H9 (cell line): ENCODE data around the gene ZNF800. TPM values are rescaled to one million over a fixed set of nuclear protein-coding genes. Genes with fewer than 3 reads are reported as not detected.

ENCODE experiments used
- DNase-seq: peaks from one replicate; pipeline ENCODE4 v3.0.0-alpha.2; 2017
- H2AFZ ChIP-seq: one replicate; pipeline ENCODE4 v1.6.1; 2013; ENCODE audit warnings: mild to moderate bottlenecking, low read length, control low read depth, moderate library complexity
- H2AK5ac ChIP-seq: 2 replicates; pipeline ENCODE4 v1.6.1; 2013; ENCODE audit warnings: low read length, control low read depth, mixed read lengths; ENCODE audit not compliant: insufficient read length
- H2BK120ac ChIP-seq: one replicate; pipeline ENCODE4 v1.6.1; 2013; ENCODE audit warnings: low read depth, mild to moderate bottlenecking, low read length, control low read depth, inconsistent platforms; ENCODE audit not compliant: poor library complexity, severe bottlenecking
- H2BK12ac ChIP-seq: 2 replicates; pipeline ENCODE4 v1.6.1; 2013; ENCODE audit warnings: low read length, control low read depth, mixed read lengths, low read depth; ENCODE audit not compliant: insufficient read length
- H2BK15ac ChIP-seq: 2 replicates; pipeline ENCODE4 v1.6.1; 2013; ENCODE audit warnings: low read depth, low read length, control low read depth
- H2BK20ac ChIP-seq: one replicate; pipeline ENCODE4 v1.6.1; 2013; ENCODE audit warnings: low read depth, mild to moderate bottlenecking, low read length, control low read depth, inconsistent platforms; ENCODE audit not compliant: poor library complexity, severe bottlenecking
- H2BK5ac ChIP-seq: 2 replicates; pipeline ENCODE4 v1.6.1; 2013; ENCODE audit warnings: low read length, control low read depth, mixed read lengths; ENCODE audit not compliant: insufficient read length
- H3K14ac ChIP-seq: 2 replicates; pipeline ENCODE4 v1.6.1; 2013; ENCODE audit warnings: low read length, control low read depth; ENCODE audit not compliant: insufficient read depth
- H3K18ac ChIP-seq: 2 replicates; pipeline ENCODE4 v1.6.1; 2013; ENCODE audit warnings: low read depth, mild to moderate bottlenecking, mixed read lengths, low read length, control low read depth; ENCODE audit not compliant: insufficient read length
- H3K23ac ChIP-seq: 2 replicates; pipeline ENCODE4 v1.6.1; 2013; ENCODE audit warnings: low read length, control low read depth, mixed read lengths, low read depth; ENCODE audit not compliant: insufficient read length
- H3K23me2 ChIP-seq: 2 replicates; pipeline ENCODE4 v1.6.1; 2013; ENCODE audit warnings: low read depth, mild to moderate bottlenecking, mixed read lengths, low read length, control low read depth; ENCODE audit not compliant: insufficient read length, poor library complexity, severe bottlenecking
- H3K27ac ChIP-seq: 2 replicates; pipeline ENCODE4 v1.5.1; 2013; ENCODE audit warnings: low read length, control low read depth, mixed read lengths, low read depth; ENCODE audit not compliant: insufficient read length
- H3K27me3 ChIP-seq: 2 replicates; pipeline ENCODE4 v1.6.1; 2013; ENCODE audit warnings: low read length, control low read depth, inconsistent platforms; ENCODE audit not compliant: insufficient read depth
- H3K4ac ChIP-seq: 2 replicates; pipeline ENCODE4 v1.6.1; 2013; ENCODE audit warnings: low read depth, mild to moderate bottlenecking, control low read depth, inconsistent platforms, low read length, moderate library complexity
- H3K4me1 ChIP-seq: 2 replicates; pipeline ENCODE4 v1.6.1; 2013; ENCODE audit warnings: low read length, control low read depth, inconsistent platforms; ENCODE audit not compliant: insufficient read depth
- H3K4me2 ChIP-seq: 2 replicates; pipeline ENCODE4 v1.6.1; 2013; ENCODE audit warnings: low read length, control low read depth, mixed read lengths; ENCODE audit not compliant: insufficient read length, insufficient read depth
- H3K56ac ChIP-seq: 2 replicates; pipeline ENCODE4 v1.6.1; 2013; ENCODE audit warnings: low read depth, mild to moderate bottlenecking, mixed read lengths, low read length, control low read depth; ENCODE audit not compliant: insufficient read length
- H3K79me1 ChIP-seq: 2 replicates; pipeline ENCODE4 v1.6.1; 2013; ENCODE audit warnings: low read depth, mild to moderate bottlenecking, moderate library complexity, low read length, control low read depth, inconsistent platforms; ENCODE audit not compliant: insufficient read depth, poor library complexity, severe bottlenecking
- H3K79me2 ChIP-seq: 2 replicates; pipeline ENCODE4 v1.6.1; 2013; ENCODE audit warnings: low read length, control low read depth, inconsistent platforms; ENCODE audit not compliant: insufficient read depth
- H3K9ac ChIP-seq: 2 replicates; pipeline ENCODE4 v1.6.1; 2013; ENCODE audit warnings: low read length, control low read depth, mixed read lengths; ENCODE audit not compliant: insufficient read length; ENCODE audit errors: extremely low read depth
- H3K9me3 ChIP-seq: one replicate; pipeline ENCODE4 v1.6.1; 2013; ENCODE audit warnings: low read depth, low read length, inconsistent platforms; ENCODE audit not compliant: control insufficient read depth
- H3T11ph ChIP-seq: one replicate; pipeline ENCODE4 v1.6.1; 2013; ENCODE audit warnings: mild to moderate bottlenecking, low read length, control low read depth, inconsistent platforms
- H4K20me1 ChIP-seq: one replicate; pipeline ENCODE4 v1.6.1; 2013; ENCODE audit not compliant: control insufficient read depth, insufficient read length, insufficient read depth
- H4K5ac ChIP-seq: 2 replicates; pipeline ENCODE4 v1.6.1; 2013; ENCODE audit warnings: low read depth, mild to moderate bottlenecking, mixed read lengths, low read length, control low read depth; ENCODE audit not compliant: insufficient read length
- H4K8ac ChIP-seq: replicated peaks from 2 replicates; pipeline ENCODE4 v1.6.1; 2013; ENCODE audit warnings: low read length, control low read depth, mixed read lengths, low read depth; ENCODE audit not compliant: insufficient read length
- H4K91ac ChIP-seq: 2 replicates; pipeline ENCODE4 v1.6.1; 2013; ENCODE audit warnings: low read depth, mild to moderate bottlenecking, moderate library complexity, mixed read lengths, low read length, control low read depth; ENCODE audit not compliant: insufficient read length
- H3K27ac Mint-ChIP-seq, 3 experiments: 2 replicates in 2 of 3; 3 replicates in 1 of 3; pipeline ENCODE4 v1.8.0; 2020 to 2021; ENCODE audit warnings: mixed read lengths in 3 of 3, mild to moderate bottlenecking in 1 of 3, moderate library complexity in 1 of 3
- H3K27me3 Mint-ChIP-seq: 2 replicates; pipeline ENCODE4 v1.8.0; 2021; ENCODE audit warnings: low read depth, mild to moderate bottlenecking, moderate library complexity, mixed read lengths
- H3K36me3 Mint-ChIP-seq, 3 experiments: 2 replicates in 2 of 3; 3 replicates in 1 of 3; pipeline ENCODE4 v1.8.0; 2020 to 2021; ENCODE audit warnings: low read depth in 3 of 3, mixed read lengths in 3 of 3; ENCODE audit not compliant: insufficient read depth in 1 of 3
- H3K4me1 Mint-ChIP-seq, 2 experiments: 2 replicates each; pipeline ENCODE4 v1.8.0; 2020; ENCODE audit warnings: mixed read lengths in 2 of 2
- H3K4me3 Mint-ChIP-seq, 2 experiments: 2 replicates in 1 of 2; 3 replicates in 1 of 2; pipeline ENCODE4 v1.8.0; 2020 to 2021; ENCODE audit warnings: mild to moderate bottlenecking in 2 of 2, mixed read lengths in 2 of 2, moderate library complexity in 1 of 2
- H3K9me3 Mint-ChIP-seq, 2 experiments: 2 replicates in 1 of 2; 3 replicates in 1 of 2; pipeline ENCODE4 v1.8.0; 2020; ENCODE audit warnings: mild to moderate bottlenecking in 2 of 2, mixed read lengths in 2 of 2, moderate library complexity in 1 of 2
- WGBS: extraction: QIAGEN DNeasy Blood & Tissue Kit; methylation state at CpG from one replicate; pipeline ENCODE4 v1.1.7; 2013; ENCODE audit warnings: missing lambda C conversion rate, low lambda C conversion rate, mixed read lengths; ENCODE audit not compliant: insufficient read length; ENCODE audit errors: extremely low coverage; 5-methylcytosine and 5-hydroxymethylcytosine counted together
- total RNA-seq: library from RNA; stranded (reverse); gene quantifications from 2 replicates; pipeline ENCODE4 v1.2.1, GENCODE V29; 2021
- TF ChIP-seq, protein P1 (sequence below): fragments of 200-600 bp; sonication (generic); conservative IDR thresholded peaks from 3 replicates; pipeline ENCODE4 v1.8.0; 2021; ENCODE audit warnings: antibody characterized with exemption, mild to moderate bottlenecking

The ZNF800 gene
- total RNA-seq, 1 experiment from 2014 or later: 11.0 TPM

DNA sequence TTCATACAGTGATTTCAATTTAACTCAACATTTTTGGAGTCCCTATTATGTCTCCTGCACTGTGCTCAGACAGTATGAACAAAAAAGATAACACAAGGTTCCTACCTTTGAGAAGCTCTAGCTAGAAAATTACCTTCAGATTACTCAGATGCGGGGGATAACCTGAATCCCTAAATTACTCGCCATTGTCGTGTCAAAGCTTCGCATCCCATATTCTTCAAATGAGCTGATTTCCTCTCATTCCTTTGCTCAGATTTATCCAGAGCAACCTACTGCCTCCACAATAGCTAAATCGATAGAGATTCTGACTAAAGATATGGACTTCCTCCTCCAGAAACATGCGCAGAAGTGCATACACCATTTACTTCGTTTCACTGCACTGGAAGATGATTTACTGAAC is 42.6 kb downstream of the ZNF800 start:
- H3K27ac Mint-ChIP-seq: no peak overlapping the region
- DNase-seq: no peak
- no peak overlapping the region for H3T11ph ChIP-seq
- H3K18ac ChIP-seq: no peak overlapping the region
- H3K9me3 Mint-ChIP-seq: peaks cover 0 to 6% of the 10 kb centered on the region in 2 experiments; a peak in 2 of 5 replicates
- no peak overlapping the region for H2BK12ac ChIP-seq
- no peaks in the 10 kb centered on the region for H3K23me2 ChIP-seq
- no peak overlapping the region for H3K23ac ChIP-seq
- no peak overlapping the region for H2AK5ac ChIP-seq
- H2BK15ac ChIP-seq: no peak overlapping the region
- H2BK5ac ChIP-seq: no peak overlapping the region
- H3K14ac ChIP-seq: no peak overlapping the region
- TF ChIP-seq, protein P1, sequence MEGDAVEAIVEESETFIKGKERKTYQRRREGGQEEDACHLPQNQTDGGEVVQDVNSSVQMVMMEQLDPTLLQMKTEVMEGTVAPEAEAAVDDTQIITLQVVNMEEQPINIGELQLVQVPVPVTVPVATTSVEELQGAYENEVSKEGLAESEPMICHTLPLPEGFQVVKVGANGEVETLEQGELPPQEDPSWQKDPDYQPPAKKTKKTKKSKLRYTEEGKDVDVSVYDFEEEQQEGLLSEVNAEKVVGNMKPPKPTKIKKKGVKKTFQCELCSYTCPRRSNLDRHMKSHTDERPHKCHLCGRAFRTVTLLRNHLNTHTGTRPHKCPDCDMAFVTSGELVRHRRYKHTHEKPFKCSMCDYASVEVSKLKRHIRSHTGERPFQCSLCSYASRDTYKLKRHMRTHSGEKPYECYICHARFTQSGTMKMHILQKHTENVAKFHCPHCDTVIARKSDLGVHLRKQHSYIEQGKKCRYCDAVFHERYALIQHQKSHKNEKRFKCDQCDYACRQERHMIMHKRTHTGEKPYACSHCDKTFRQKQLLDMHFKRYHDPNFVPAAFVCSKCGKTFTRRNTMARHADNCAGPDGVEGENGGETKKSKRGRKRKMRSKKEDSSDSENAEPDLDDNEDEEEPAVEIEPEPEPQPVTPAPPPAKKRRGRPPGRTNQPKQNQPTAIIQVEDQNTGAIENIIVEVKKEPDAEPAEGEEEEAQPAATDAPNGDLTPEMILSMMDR: no peak
- H3K4me1 ChIP-seq: no peaks in the 10 kb centered on the region
- no peak overlapping the region for H4K8ac ChIP-seq
- no peak overlapping the region for H3K4me3 Mint-ChIP-seq
- H3K4ac ChIP-seq: no peak overlapping the region
- H3K36me3 Mint-ChIP-seq: no peaks in the 10 kb centered on the region
- no peak overlapping the region for H3K56ac ChIP-seq
- H3K79me1 ChIP-seq: no peaks in the 10 kb centered on the region
- peaks cover 1 to 5% of the 10 kb centered on the region in 2 experiments; a peak in 1 of 4 replicates for H3K4me1 Mint-ChIP-seq
- WGBS: no CpG with 5 or more reads among the region's 7 CpGs
- no peak overlapping the region for H3K9ac ChIP-seq
- peaks cover 50% of the 10 kb centered on the region for H3K27me3 Mint-ChIP-seq
- no peak overlapping the region for H2BK120ac ChIP-seq
- no peak overlapping the region for H3K4me2 ChIP-seq
- no peaks in the 10 kb centered on the region for H4K20me1 ChIP-seq
- no peaks in the 10 kb centered on the region for H3K79me2 ChIP-seq
- H2AFZ ChIP-seq: no peak overlapping the region
- peaks cover 4% of the 10 kb centered on the region; the same call in 1 of the 2 replicates for H3K27me3 ChIP-seq
- no peak overlapping the region for H3K27ac ChIP-seq
- H4K5ac ChIP-seq: no peak overlapping the region
- no peak overlapping the region for H4K91ac ChIP-seq
- H2BK20ac ChIP-seq: no peak overlapping the region
- H3K9me3 ChIP-seq: no peaks in the 10 kb centered on the region
